Measurements from ENCODE around the gene STK11IP.

Gene STK11IP

GRCh38 chr2:219613461-219614070 lies 15.9 kb downstream of the STK11IP start:
- no peaks in the 10 kb centered on the region for H3K4me1 ChIP-seq (ENCODE audit: control insufficient read depth in 1 of 2, insufficient read depth in 2 of 2, low read length in 2 of 2)
- H3K36me3 ChIP-seq (ENCODE audit: control insufficient read depth in 1 of 2, insufficient read depth in 2 of 2, low read length in 2 of 2) = peaks cover 30 to 59% of the 10 kb centered on the region in 2 donors
- H3K4me3 ChIP-seq (ENCODE audit: low read depth in 1 of 2, low read length in 2 of 2) = no peak overlapping the region
- H3K9me3 ChIP-seq (ENCODE audit: control insufficient read depth in 1 of 2, low read length in 2 of 2) = no peaks in the 10 kb centered on the region
- no peaks in the 10 kb centered on the region for H3K27me3 ChIP-seq (ENCODE audit: low read depth, low read length)
- no peak overlapping the region for H3K27ac ChIP-seq (ENCODE audit: low read length)

GRCh38 chr2:219614076-219614860 lies 16.6 kb downstream of the STK11IP start:
- H3K4me1 ChIP-seq (ENCODE audit: control insufficient read depth in 1 of 2, insufficient read depth in 2 of 2, low read length in 2 of 2) = no peaks in the 10 kb centered on the region
- H3K36me3 ChIP-seq (ENCODE audit: control insufficient read depth in 1 of 2, insufficient read depth in 2 of 2, low read length in 2 of 2) = peaks cover 30 to 52% of the 10 kb centered on the region in 2 donors
- H3K9me3 ChIP-seq (ENCODE audit: control insufficient read depth in 1 of 2, low read length in 2 of 2) = no peaks in the 10 kb centered on the region

GRCh38 chr2:219615036-219615435 lies 17.4 kb downstream of the STK11IP start:
- no peak overlapping the region for H3K27ac ChIP-seq (ENCODE audit: low read length)
- no peaks in the 10 kb centered on the region for H3K9me3 ChIP-seq (ENCODE audit: control insufficient read depth in 1 of 2, low read length in 2 of 2)
- no peak overlapping the region for H3K4me3 ChIP-seq (ENCODE audit: low read depth in 1 of 2, low read length in 2 of 2)
- H3K27me3 ChIP-seq (ENCODE audit: low read depth, low read length) = no peaks in the 10 kb centered on the region
- H3K36me3 ChIP-seq (ENCODE audit: control insufficient read depth in 1 of 2, insufficient read depth in 2 of 2, low read length in 2 of 2) = peaks cover 30 to 51% of the 10 kb centered on the region in 2 donors
- H3K4me1 ChIP-seq (ENCODE audit: control insufficient read depth in 1 of 2, insufficient read depth in 2 of 2, low read length in 2 of 2) = no peaks in the 10 kb centered on the region

More at GRCh38 chr2:219614076-219614860, 16.6 kb downstream of the STK11IP start:
- H3K27me3 ChIP-seq (ENCODE audit: low read depth, low read length) = no peaks in the 10 kb centered on the region
- H3K4me3 ChIP-seq (ENCODE audit: low read depth in 1 of 2, low read length in 2 of 2) = no peak overlapping the region
- H3K27ac ChIP-seq (ENCODE audit: low read length) = no peak overlapping the region

- Histone ChIP-seq H3K9me3 (ENCODE audit: control insufficient read depth in 1 of 2, low read length in 2 of 2) (no peaks in the 10 kb centered on the region), H3K27me3 (ENCODE audit: low read depth, low read length) (no peaks in the 10 kb centered on the region), H3K4me1 (ENCODE audit: control insufficient read depth in 1 of 2, insufficient read depth in 2 of 2, low read length in 2 of 2) (no peaks in the 10 kb centered on the region), H3K27ac (ENCODE audit: low read length) (no peak overlapping the region), H3K36me3 (ENCODE audit: control insufficient read depth in 1 of 2, insufficient read depth in 2 of 2, low read length in 2 of 2) (peaks cover 28 to 47% of the 10 kb centered on the region in 2 donors), H3K4me3 (ENCODE audit: low read depth in 1 of 2, low read length in 2 of 2) (no peak overlapping the region)
Observed at GRCh38 chr2:219615894-219616293, 18.2 kb downstream of the STK11IP start.

GRCh38 chr2:219616550-219616949 lies 18.9 kb downstream of the STK11IP start:
- no peaks in the 10 kb centered on the region for H3K9me3 ChIP-seq (ENCODE audit: control insufficient read depth in 1 of 2, low read length in 2 of 2)
- no peak overlapping the region for H3K4me3 ChIP-seq (ENCODE audit: low read depth in 1 of 2, low read length in 2 of 2)
- H3K27ac ChIP-seq (ENCODE audit: low read length) = no peak overlapping the region
- peaks cover 24 to 41% of the 10 kb centered on the region in 2 donors for H3K36me3 ChIP-seq (ENCODE audit: control insufficient read depth in 1 of 2, insufficient read depth in 2 of 2, low read length in 2 of 2)
- H3K4me1 ChIP-seq (ENCODE audit: control insufficient read depth in 1 of 2, insufficient read depth in 2 of 2, low read length in 2 of 2) = no peaks in the 10 kb centered on the region
- H3K27me3 ChIP-seq (ENCODE audit: low read depth, low read length) = no peaks in the 10 kb centered on the region

GRCh38 chr2:219618733-219619122 lies 21.1 kb downstream of the STK11IP start:
- peaks cover 18 to 31% of the 10 kb centered on the region in 2 donors for H3K36me3 ChIP-seq (ENCODE audit: control insufficient read depth in 1 of 2, insufficient read depth in 2 of 2, low read length in 2 of 2)
- no peak overlapping the region for H3K27ac ChIP-seq (ENCODE audit: low read length)
- no peaks in the 10 kb centered on the region for H3K4me1 ChIP-seq (ENCODE audit: control insufficient read depth in 1 of 2, insufficient read depth in 2 of 2, low read length in 2 of 2)
- H3K4me3 ChIP-seq (ENCODE audit: low read depth in 1 of 2, low read length in 2 of 2) = no peak overlapping the region
- no peaks in the 10 kb centered on the region for H3K27me3 ChIP-seq (ENCODE audit: low read depth, low read length)
- no peaks in the 10 kb centered on the region for H3K9me3 ChIP-seq (ENCODE audit: control insufficient read depth in 1 of 2, low read length in 2 of 2)

GRCh38 chr2:219619235-219619634 lies 21.6 kb downstream of the STK11IP start:
- Histone ChIP-seq H3K36me3 (ENCODE audit: control insufficient read depth in 1 of 2, insufficient read depth in 2 of 2, low read length in 2 of 2) (peaks cover 16 to 26% of the 10 kb centered on the region in 2 donors), H3K27me3 (ENCODE audit: low read depth, low read length) (no peaks in the 10 kb centered on the region), H3K4me3 (ENCODE audit: low read depth in 1 of 2, low read length in 2 of 2) (no peak overlapping the region)

GRCh38 chr2:219620546-219620945 lies 22.9 kb downstream of the STK11IP start:
- H3K4me1 ChIP-seq (ENCODE audit: control insufficient read depth in 1 of 2, insufficient read depth in 2 of 2, low read length in 2 of 2) = no peaks in the 10 kb centered on the region
- H3K27me3 ChIP-seq (ENCODE audit: low read depth, low read length) = no peaks in the 10 kb centered on the region
- no peak overlapping the region for H3K4me3 ChIP-seq (ENCODE audit: low read depth in 1 of 2, low read length in 2 of 2)
- H3K36me3 ChIP-seq (ENCODE audit: control insufficient read depth in 1 of 2, insufficient read depth in 2 of 2, low read length in 2 of 2) = peaks cover 9 to 12% of the 10 kb centered on the region in 2 donors
- H3K9me3 ChIP-seq (ENCODE audit: control insufficient read depth in 1 of 2, low read length in 2 of 2) = no peaks in the 10 kb centered on the region
- no peak overlapping the region for H3K27ac ChIP-seq (ENCODE audit: low read length)

More at GRCh38 chr2:219619235-219619634, 21.6 kb downstream of the STK11IP start:
- H3K4me1 ChIP-seq (ENCODE audit: control insufficient read depth in 1 of 2, insufficient read depth in 2 of 2, low read length in 2 of 2) = no peaks in the 10 kb centered on the region
- no peaks in the 10 kb centered on the region for H3K9me3 ChIP-seq (ENCODE audit: control insufficient read depth in 1 of 2, low read length in 2 of 2)
- no peak overlapping the region for H3K27ac ChIP-seq (ENCODE audit: low read length)

GRCh38 chr2:219621935-219622334 lies 24.3 kb downstream of the STK11IP start:
- H3K27ac ChIP-seq (ENCODE audit: low read length) = no peak overlapping the region
- H3K36me3 ChIP-seq (ENCODE audit: control insufficient read depth in 1 of 2, insufficient read depth in 2 of 2, low read length in 2 of 2) = no peaks in the 10 kb centered on the region
- H3K4me1 ChIP-seq (ENCODE audit: control insufficient read depth in 1 of 2, insufficient read depth in 2 of 2, low read length in 2 of 2) = no peaks in the 10 kb centered on the region
- H3K9me3 ChIP-seq (ENCODE audit: control insufficient read depth in 1 of 2, low read length in 2 of 2) = no peaks in the 10 kb centered on the region
- H3K27me3 ChIP-seq (ENCODE audit: low read depth, low read length) = peaks cover 3% of the 10 kb centered on the region
- no peak overlapping the region for H3K4me3 ChIP-seq (ENCODE audit: low read depth in 1 of 2, low read length in 2 of 2)

GRCh38 chr2:219622472-219622871 lies 24.8 kb downstream of the STK11IP start:
- no peak overlapping the region for H3K4me3 ChIP-seq (ENCODE audit: low read depth in 1 of 2, low read length in 2 of 2)
- H3K36me3 ChIP-seq (ENCODE audit: control insufficient read depth in 1 of 2, insufficient read depth in 2 of 2, low read length in 2 of 2) = no peaks in the 10 kb centered on the region
- peaks cover 5% of the 10 kb centered on the region for H3K27me3 ChIP-seq (ENCODE audit: low read depth, low read length)
- no peaks in the 10 kb centered on the region for H3K4me1 ChIP-seq (ENCODE audit: control insufficient read depth in 1 of 2, insufficient read depth in 2 of 2, low read length in 2 of 2)
- H3K9me3 ChIP-seq (ENCODE audit: control insufficient read depth in 1 of 2, low read length in 2 of 2) = no peaks in the 10 kb centered on the region
- H3K27ac ChIP-seq (ENCODE audit: low read length) = no peak overlapping the region

- H3K27ac ChIP-seq (ENCODE audit: low read length) = no peak overlapping the region
- peaks cover 0 to 7% of the 10 kb centered on the region in 2 donors for H3K4me1 ChIP-seq (ENCODE audit: control insufficient read depth in 1 of 2, insufficient read depth in 2 of 2, low read length in 2 of 2)
- no peaks in the 10 kb centered on the region for H3K36me3 ChIP-seq (ENCODE audit: control insufficient read depth in 1 of 2, insufficient read depth in 2 of 2, low read length in 2 of 2)
- H3K9me3 ChIP-seq (ENCODE audit: control insufficient read depth in 1 of 2, low read length in 2 of 2) = no peaks in the 10 kb centered on the region
- H3K4me3 ChIP-seq (ENCODE audit: low read depth in 1 of 2, low read length in 2 of 2) = no peak overlapping the region
- H3K27me3 ChIP-seq (ENCODE audit: low read depth, low read length) = peaks cover 5% of the 10 kb centered on the region
Observed at GRCh38 chr2:219624565-219624964, 26.9 kb downstream of the STK11IP start.
